Stimulated activated CD8-positive, alpha-beta memory T cell treated with anti-CD3 and anti-CD28 coated beads, Interleukin-4, amount 100 ng/mL, for 1 hour (primary cell): Measurements from ENCODE around the gene BSPH1.
"Not testable (repeated sequence)": the region's sequence is repeated elsewhere in the genome, so short reads cannot be mapped to it uniquely, and the experiment has no call there.

Source experiments
- DNase-seq, 2 donors: peaks; one replicate each; pipeline ENCODE4 v3.0.0-alpha.2; 2020; ENCODE audit warnings: low read depth in 2 of 2, low spot score in 1 of 2

Gene BSPH1

GRCh38 chr19:47928581-47928980 is 63.4 kb downstream of the BSPH1 start:
- DNase-seq = not testable (repeated sequence)

DNA sequence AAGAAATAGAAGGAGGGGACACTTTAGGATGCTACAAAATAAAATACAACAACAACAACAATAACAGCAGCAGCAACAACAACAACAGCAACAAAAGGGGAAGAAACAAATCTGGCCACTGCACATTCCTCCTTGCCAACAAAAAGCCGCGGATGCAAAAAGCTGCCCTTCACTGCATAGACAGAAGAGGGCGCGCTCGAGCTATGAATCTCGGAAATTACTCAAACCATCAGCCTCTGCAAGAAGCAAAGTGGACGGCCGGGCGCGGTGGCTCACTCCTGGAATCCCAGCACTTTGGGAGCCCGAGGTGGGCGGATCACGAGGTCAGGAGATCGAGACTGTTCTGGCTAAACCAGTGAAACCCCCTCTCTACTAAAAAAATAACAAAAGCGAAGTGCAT is 71.9 kb downstream of the BSPH1 start:
- DNase-seq = not testable (repeated sequence)
